GM12878 (cell line): Measurements from ENCODE around the gene ZNF763. TPM values are rescaled to one million over a fixed set of nuclear protein-coding genes. Genes with fewer than 3 reads are reported as not detected.

Source experiments
- ATAC-seq: fragments of 200-7000 bp; cut with Tn5 transposase; 3 replicates; pipeline ENCODE4 v1.9.1; 2020; ENCODE audit warnings: mild to moderate bottlenecking, moderate library complexity
- BruUV-seq: library from RNA; stranded (reverse); fragments of 400-500 nt; replicated peaks from 2 replicates; lab custom pipeline; 2021; lab: Mats Ljungman, UMichigan
- CTCF ChIA-PET: fragments of 300-600 bp; sonication (Branson Sonifier 250); formaldehyde crosslinking; extraction: SDS; loops from one replicate; lab custom pipeline; 2021; ENCODE audit warnings: inconsistent platforms; lab: Yijun Ruan, JAX
- POLR2A ChIA-PET: fragments of 350-600 bp; formaldehyde crosslinking; extraction: SDS; loops from one replicate; lab custom pipeline; 2021; ENCODE audit warnings: inconsistent platforms; lab: Charles Lee
- RAD21 ChIA-PET: fragments of 300-600 bp; sonication (Branson Sonifier 250); formaldehyde crosslinking; loops from one replicate; lab custom pipeline; 2023; ENCODE audit warnings: antibody characterized with exemption; ENCODE audit not compliant: unreplicated experiment; lab: Charles Lee
- SMC1A ChIA-PET: fragments of 300-600 bp; sonication (Branson Sonifier 250); formaldehyde crosslinking; loops from one replicate; lab custom pipeline; 2023; ENCODE audit not compliant: unreplicated experiment, uncharacterized antibody; lab: Charles Lee
- DNase-seq: peaks from one replicate; pipeline ENCODE4 v3.0.0-alpha.2; 2011; ENCODE audit warnings: low read depth, low spot score
- FAIRE-seq: peaks from 3 replicates; lab custom pipeline; 2011; peaks lifted over from hg19 to GRCh38; lab: Jason Lieb, UNC
- H2AFZ ChIP-seq: 2 replicates; pipeline ENCODE4 v1.6.0; 2011; ENCODE audit warnings: low read depth, low read length, control low read depth; ENCODE audit not compliant: control insufficient read depth
- H3K27ac ChIP-seq: 2 replicates; pipeline ENCODE4 v1.5.1; 2011; ENCODE audit warnings: control low read depth; ENCODE audit not compliant: control insufficient read depth, insufficient read depth
- H3K27me3 ChIP-seq, 2 experiments: replicated peaks in 1 of 2; 2 replicates each; pipeline versions ENCODE4 v1.6.0 to v1.6.1; 2011; ENCODE audit warnings: low read length in 1 of 2; ENCODE audit not compliant: control insufficient read depth in 2 of 2, insufficient read depth in 2 of 2
- H3K36me3 ChIP-seq, 2 experiments: 2 replicates each; pipeline ENCODE4 v1.5.1; 2011; ENCODE audit warnings: low read length in 1 of 2; ENCODE audit not compliant: control insufficient read depth in 2 of 2, insufficient read depth in 2 of 2
- H3K4me1 ChIP-seq: 2 replicates; pipeline ENCODE4 v1.6.1; 2011; ENCODE audit warnings: mild to moderate bottlenecking, low read length, moderate library complexity, mixed read lengths; ENCODE audit not compliant: control insufficient read depth, insufficient read depth
- H3K4me2 ChIP-seq: 2 replicates; pipeline ENCODE4 v1.6.0; 2011; ENCODE audit warnings: control low read depth; ENCODE audit not compliant: control insufficient read depth, insufficient read depth
- H3K4me3 ChIP-seq: fragments of 200-600 bp; sonication (generic); 2 replicates; pipeline ENCODE4 v1.5.1; 2016
- H3K79me2 ChIP-seq: 2 replicates; pipeline ENCODE4 v1.6.0; 2011; ENCODE audit warnings: low read length; ENCODE audit not compliant: control insufficient read depth, insufficient read depth
- H3K9ac ChIP-seq: 2 replicates; pipeline ENCODE4 v1.8.0; 2011; ENCODE audit warnings: low read length, control low read depth, mixed read lengths; ENCODE audit not compliant: control insufficient read depth, insufficient read depth
- H3K9me3 ChIP-seq: replicated peaks from 3 replicates; pipeline ENCODE4 v1.5.1; 2011; ENCODE audit warnings: mild to moderate bottlenecking, low read length; ENCODE audit not compliant: control insufficient read depth, insufficient read depth
- H4K20me1 ChIP-seq: 2 replicates; pipeline ENCODE4 v1.6.0; 2011; ENCODE audit not compliant: control insufficient read depth, insufficient read depth
- BCL3 ChIP-seq: IDR thresholded peaks from 2 replicates; pipeline ENCODE4 v1.6.1; 2011; ENCODE audit warnings: borderline replicate concordance, low read depth, mild to moderate bottlenecking, moderate library complexity, low read length; ENCODE audit not compliant: insufficient read depth, poor library complexity, severe bottlenecking
- CHD4 ChIP-seq: fragments of 200-600 bp; sonication (generic); IDR thresholded peaks from 2 replicates; pipeline ENCODE4 v1.6.1; 2016; ENCODE audit warnings: mild to moderate bottlenecking
- MEF2B ChIP-seq: fragments of 450-650 bp; IDR thresholded peaks from 2 replicates; pipeline ENCODE4 v1.6.1; 2018; ENCODE audit warnings: mild to moderate bottlenecking, moderate library complexity; ENCODE audit not compliant: partially characterized antibody, poor library complexity, severe bottlenecking
- NRF1 ChIP-seq: conservative IDR thresholded peaks from 2 replicates; pipeline ENCODE4 v1.6.1; 2011; ENCODE audit warnings: mild to moderate bottlenecking, low read depth, low read length, improper control_type of control experiment
- WGBS: methylation state at CpG from one replicate; pipeline ENCODE4 v1.1.6; 2016; ENCODE audit warnings: low lambda C conversion rate; ENCODE audit not compliant: insufficient replicate concordance, insufficient coverage; ENCODE audit errors: missing lambda C conversion rate; 5-methylcytosine and 5-hydroxymethylcytosine counted together
- in situ Hi-C: fragments of 300-500 bp; cut with MboI; formaldehyde crosslinking; loops from 9 replicates; pipeline ENCODE4 v1.14.3; 2018; ENCODE audit warnings: mixed read lengths
- intact Hi-C: fragments of 100-400 bp; cut with micrococcal nuclease; formaldehyde crosslinking; loops from one replicate; pipeline ENCODE4 v1.14.2; 2022; ENCODE audit not compliant: unreplicated experiment
- polyA plus RNA-seq, 11 experiments: library from polyadenylated mRNA; depleted of rRNA in 4 of 11; unstranded in 6 of 11; stranded (reverse) in 5 of 11; fragments of >200 nt; fragmentation: Nextera tagmentation in 4 of 11; fragmentation: Illumina TruSeq in 1 of 11; extraction: Ambion mirVana in 4 of 11; extraction: Trizol in 1 of 11; gene quantifications; 1 replicate in 1 of 11; 2 replicates in 10 of 11; pipeline versions ENCODE4 v1.2.1 to v1.2.3, GENCODE V29; 2011 to 2016; ENCODE audit warnings: inconsistent platforms in 2 of 11, missing spikeins in 2 of 11, low read depth in 1 of 11
- total RNA-seq, 4 experiments: library from RNA; depleted of rRNA in 3 of 4; stranded (reverse); fragments of >200 nt in 3 of 4; fragmentation: Illumina TruSeq in 1 of 4; extraction: Trizol in 1 of 4; gene quantifications; 2 replicates each; pipeline versions ENCODE4 v1.2.1 to v1.2.3, GENCODE V29; 2013 to 2021
- TF ChIP-seq, protein P1 (sequence below): IDR thresholded peaks from 2 replicates; pipeline ENCODE4 v1.6.1; 2012; ENCODE audit warnings: improper control_type of control experiment, low read depth, low read length; ENCODE audit not compliant: insufficient replicate concordance
- TF ChIP-seq, protein P2 (sequence below): IDR thresholded peaks from 2 replicates; pipeline ENCODE4 v1.6.1; 2012; ENCODE audit warnings: low read depth, low read length, improper control_type of control experiment

ZNF763 gene
- total and polyA plus RNA-seq, 10 of the 15 experiments (the other 5 are each of a cell fraction or from before 2014, with no cell fraction given), result 0.62 to 1.8 (median 1.1) TPM

GRCh38 chr19:11995174-11995573 is 30.3 kb downstream of the ZNF763 start:
- WGBS, result 80% methylated on average over 1 of the region's 1 CpG
- DNase-seq (no peak), FAIRE-seq (no peak), ATAC-seq (no peak)
- no peak overlapping the region for H2AFZ ChIP-seq
- peaks cover 9% of the 10 kb centered on the region; the same call in 2 of the 3 replicates for H3K9me3 ChIP-seq
- ChIA-PET POLR2A (interaction anchor here (0.5 to 0.7 kb wide), 4 partner anchors 34 to 480 kb away, joined by 3 to 4 read pairs (median 4); no protein-coding TSS in a partner anchor), CTCF (no interaction called here), SMC1A (no interaction called here), RAD21 (no interaction called here)
- no TSS peak for BruUV-seq
- H3K79me2 ChIP-seq, result peaks cover 18% of the 10 kb centered on the region
- H3K27me3 ChIP-seq, result no peaks in the 10 kb centered on the region
- H3K27ac ChIP-seq, result no peak overlapping the region
- H3K4me1 ChIP-seq, result peaks cover 9% of the 10 kb centered on the region
- intact Hi-C loops, result no loop called here
- no peak overlapping the region for H3K9ac ChIP-seq
- TF ChIP-seq MEF2B (peak; percentile 50), BCL3 (no peak), CHD4 (no peak), NRF1 (no peak)
- TF ChIP-seq, protein P1, sequence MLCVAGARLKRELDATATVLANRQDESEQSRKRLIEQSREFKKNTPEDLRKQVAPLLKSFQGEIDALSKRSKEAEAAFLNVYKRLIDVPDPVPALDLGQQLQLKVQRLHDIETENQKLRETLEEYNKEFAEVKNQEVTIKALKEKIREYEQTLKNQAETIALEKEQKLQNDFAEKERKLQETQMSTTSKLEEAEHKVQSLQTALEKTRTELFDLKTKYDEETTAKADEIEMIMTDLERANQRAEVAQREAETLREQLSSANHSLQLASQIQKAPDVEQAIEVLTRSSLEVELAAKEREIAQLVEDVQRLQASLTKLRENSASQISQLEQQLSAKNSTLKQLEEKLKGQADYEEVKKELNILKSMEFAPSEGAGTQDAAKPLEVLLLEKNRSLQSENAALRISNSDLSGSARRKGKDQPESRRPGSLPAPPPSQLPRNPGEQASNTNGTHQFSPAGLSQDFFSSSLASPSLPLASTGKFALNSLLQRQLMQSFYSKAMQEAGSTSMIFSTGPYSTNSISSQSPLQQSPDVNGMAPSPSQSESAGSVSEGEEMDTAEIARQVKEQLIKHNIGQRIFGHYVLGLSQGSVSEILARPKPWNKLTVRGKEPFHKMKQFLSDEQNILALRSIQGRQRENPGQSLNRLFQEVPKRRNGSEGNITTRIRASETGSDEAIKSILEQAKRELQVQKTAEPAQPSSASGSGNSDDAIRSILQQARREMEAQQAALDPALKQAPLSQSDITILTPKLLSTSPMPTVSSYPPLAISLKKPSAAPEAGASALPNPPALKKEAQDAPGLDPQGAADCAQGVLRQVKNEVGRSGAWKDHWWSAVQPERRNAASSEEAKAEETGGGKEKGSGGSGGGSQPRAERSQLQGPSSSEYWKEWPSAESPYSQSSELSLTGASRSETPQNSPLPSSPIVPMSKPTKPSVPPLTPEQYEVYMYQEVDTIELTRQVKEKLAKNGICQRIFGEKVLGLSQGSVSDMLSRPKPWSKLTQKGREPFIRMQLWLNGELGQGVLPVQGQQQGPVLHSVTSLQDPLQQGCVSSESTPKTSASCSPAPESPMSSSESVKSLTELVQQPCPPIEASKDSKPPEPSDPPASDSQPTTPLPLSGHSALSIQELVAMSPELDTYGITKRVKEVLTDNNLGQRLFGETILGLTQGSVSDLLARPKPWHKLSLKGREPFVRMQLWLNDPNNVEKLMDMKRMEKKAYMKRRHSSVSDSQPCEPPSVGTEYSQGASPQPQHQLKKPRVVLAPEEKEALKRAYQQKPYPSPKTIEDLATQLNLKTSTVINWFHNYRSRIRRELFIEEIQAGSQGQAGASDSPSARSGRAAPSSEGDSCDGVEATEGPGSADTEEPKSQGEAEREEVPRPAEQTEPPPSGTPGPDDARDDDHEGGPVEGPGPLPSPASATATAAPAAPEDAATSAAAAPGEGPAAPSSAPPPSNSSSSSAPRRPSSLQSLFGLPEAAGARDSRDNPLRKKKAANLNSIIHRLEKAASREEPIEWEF, result no peak
- TF ChIP-seq, protein P2, sequence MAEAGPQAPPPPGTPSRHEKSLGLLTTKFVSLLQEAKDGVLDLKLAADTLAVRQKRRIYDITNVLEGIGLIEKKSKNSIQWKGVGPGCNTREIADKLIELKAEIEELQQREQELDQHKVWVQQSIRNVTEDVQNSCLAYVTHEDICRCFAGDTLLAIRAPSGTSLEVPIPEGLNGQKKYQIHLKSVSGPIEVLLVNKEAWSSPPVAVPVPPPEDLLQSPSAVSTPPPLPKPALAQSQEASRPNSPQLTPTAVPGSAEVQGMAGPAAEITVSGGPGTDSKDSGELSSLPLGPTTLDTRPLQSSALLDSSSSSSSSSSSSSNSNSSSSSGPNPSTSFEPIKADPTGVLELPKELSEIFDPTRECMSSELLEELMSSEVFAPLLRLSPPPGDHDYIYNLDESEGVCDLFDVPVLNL, result no peak
- in situ Hi-C loops, result no loop called here
- no peak overlapping the region for H3K4me2 ChIP-seq
- H3K4me3 ChIP-seq, result no peak overlapping the region
- H3K36me3 ChIP-seq, result no peaks in the 10 kb centered on the region; a peak in 2 of 4 replicates
- no peaks in the 10 kb centered on the region for H4K20me1 ChIP-seq
